ENCODE data around the gene FBXW5. TPM values are rescaled to one million over a fixed set of nuclear protein-coding genes. Genes with fewer than 3 reads are reported as not detected.
A peak's percentile ranks its signal among the peaks of the same experiment; 100 is the strongest.

Gene FBXW5
- total and polyA plus RNA-seq, 4 donors: 56.6 to 118 (median 99.2) TPM

DNA sequence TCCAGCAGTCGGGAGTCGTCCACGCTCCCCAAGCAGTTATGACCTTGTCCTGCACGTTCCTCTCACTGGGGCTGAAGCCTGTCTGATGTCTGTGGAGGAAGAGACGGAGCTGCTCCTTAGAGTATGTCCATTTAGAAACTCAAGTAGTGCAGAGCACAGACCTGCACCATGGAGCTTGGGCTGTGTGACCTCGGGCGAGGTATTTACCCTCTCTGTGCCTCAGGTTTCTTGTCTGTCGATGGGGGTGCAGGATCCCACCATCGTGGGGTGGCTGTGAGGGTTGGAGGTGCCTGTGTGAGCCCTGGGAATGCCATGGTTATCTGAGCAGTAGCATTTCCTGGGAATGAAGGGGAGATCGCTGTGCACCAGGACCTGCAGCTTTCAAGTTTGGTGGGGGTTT, 44.0 kb downstream of the FBXW5 start:
- Histone ChIP-seq H3K27ac (ENCODE audit: low read depth in 1 of 2, low read length in 1 of 2) (peak overlapping the region in 1 of 2 donors; percentile 94), H3K9me3 (ENCODE audit: control insufficient read depth in 4 of 4, insufficient read depth in 3 of 4, low read length in 3 of 4) (no peaks in the 10 kb centered on the region), H3K36me3 (ENCODE audit: control insufficient read depth in 4 of 4, insufficient read depth in 4 of 4, low read length in 4 of 4) (peaks cover 0 to 15% (median 8%) of the 10 kb centered on the region in 4 donors), H3K27me3 (ENCODE audit: control insufficient read depth in 3 of 3, insufficient read depth in 3 of 3, low read length in 2 of 3) (no peaks in the 10 kb centered on the region), H3K4me1 (ENCODE audit: control insufficient read depth in 5 of 5, insufficient read depth in 5 of 5, low read length in 5 of 5) (peaks cover 0 to 17% (median 3%) of the 10 kb centered on the region in 5 donors), H3K9ac (ENCODE audit: insufficient read depth in 1 of 2, low read length in 2 of 2) (no peak overlapping the region), H3K4me3 (no peak overlapping the region)
- ATAC-seq (ENCODE audit: insufficient read depth, low FRiP score) (no peak), DNase-seq (no peak)
- 85% methylated on average over 10 of the region's 10 CpGs for WGBS, 2 donors
- TF ChIP-seq, protein P1, sequence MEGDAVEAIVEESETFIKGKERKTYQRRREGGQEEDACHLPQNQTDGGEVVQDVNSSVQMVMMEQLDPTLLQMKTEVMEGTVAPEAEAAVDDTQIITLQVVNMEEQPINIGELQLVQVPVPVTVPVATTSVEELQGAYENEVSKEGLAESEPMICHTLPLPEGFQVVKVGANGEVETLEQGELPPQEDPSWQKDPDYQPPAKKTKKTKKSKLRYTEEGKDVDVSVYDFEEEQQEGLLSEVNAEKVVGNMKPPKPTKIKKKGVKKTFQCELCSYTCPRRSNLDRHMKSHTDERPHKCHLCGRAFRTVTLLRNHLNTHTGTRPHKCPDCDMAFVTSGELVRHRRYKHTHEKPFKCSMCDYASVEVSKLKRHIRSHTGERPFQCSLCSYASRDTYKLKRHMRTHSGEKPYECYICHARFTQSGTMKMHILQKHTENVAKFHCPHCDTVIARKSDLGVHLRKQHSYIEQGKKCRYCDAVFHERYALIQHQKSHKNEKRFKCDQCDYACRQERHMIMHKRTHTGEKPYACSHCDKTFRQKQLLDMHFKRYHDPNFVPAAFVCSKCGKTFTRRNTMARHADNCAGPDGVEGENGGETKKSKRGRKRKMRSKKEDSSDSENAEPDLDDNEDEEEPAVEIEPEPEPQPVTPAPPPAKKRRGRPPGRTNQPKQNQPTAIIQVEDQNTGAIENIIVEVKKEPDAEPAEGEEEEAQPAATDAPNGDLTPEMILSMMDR (IDR thresholded peaks at IDR 0.05; ENCODE audit: control extremely low read depth, extremely low read depth): no peak

DNA sequence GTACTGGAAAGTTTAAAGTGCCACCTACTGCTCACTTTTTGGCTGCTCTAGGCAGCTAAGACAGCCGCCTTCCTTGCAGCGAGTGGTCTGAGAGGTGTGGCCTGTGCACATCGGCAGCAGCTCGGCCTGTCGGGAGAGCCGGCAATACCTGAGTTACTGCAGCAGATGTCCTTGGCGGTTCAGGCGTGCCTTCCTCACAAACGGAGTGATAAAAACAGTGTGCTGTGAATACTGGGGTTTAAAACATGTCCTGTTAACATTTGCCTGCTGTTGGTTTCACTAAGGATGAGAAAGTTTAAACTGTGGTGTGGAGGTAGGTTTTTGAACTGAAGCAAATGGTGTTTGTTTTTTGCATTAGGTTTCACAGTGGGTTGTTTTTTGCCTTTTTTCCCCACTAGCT, 45.3 kb downstream of the FBXW5 start:
- H3K9me3 ChIP-seq (ENCODE audit: control insufficient read depth in 4 of 4, insufficient read depth in 3 of 4, low read length in 3 of 4): no peaks in the 10 kb centered on the region
- TF ChIP-seq, protein P1 (IDR thresholded peaks at IDR 0.05; ENCODE audit: control extremely low read depth, extremely low read depth): no peak
- ATAC-seq (ENCODE audit: insufficient read depth, low FRiP score) (no peak), DNase-seq (no peak)
- H3K9ac ChIP-seq (ENCODE audit: insufficient read depth in 1 of 2, low read length in 2 of 2): no peak overlapping the region
- H3K4me3 ChIP-seq: no peak overlapping the region
- peaks cover 0 to 23% (median 10%) of the 10 kb centered on the region in 4 donors for H3K36me3 ChIP-seq (ENCODE audit: control insufficient read depth in 4 of 4, insufficient read depth in 4 of 4, low read length in 4 of 4)
- WGBS, 2 donors: 68 to 94% methylated on average over 9 of the region's 9 CpGs
- H3K27ac ChIP-seq (ENCODE audit: low read depth in 1 of 2, low read length in 1 of 2): peak overlapping the region in 1 of 2 donors; percentile 8
- no peaks in the 10 kb centered on the region for H3K27me3 ChIP-seq (ENCODE audit: control insufficient read depth in 3 of 3, insufficient read depth in 3 of 3, low read length in 2 of 3)
- peaks cover 0 to 17% (median 3%) of the 10 kb centered on the region in 5 donors for H3K4me1 ChIP-seq (ENCODE audit: control insufficient read depth in 5 of 5, insufficient read depth in 5 of 5, low read length in 5 of 5)

DNA sequence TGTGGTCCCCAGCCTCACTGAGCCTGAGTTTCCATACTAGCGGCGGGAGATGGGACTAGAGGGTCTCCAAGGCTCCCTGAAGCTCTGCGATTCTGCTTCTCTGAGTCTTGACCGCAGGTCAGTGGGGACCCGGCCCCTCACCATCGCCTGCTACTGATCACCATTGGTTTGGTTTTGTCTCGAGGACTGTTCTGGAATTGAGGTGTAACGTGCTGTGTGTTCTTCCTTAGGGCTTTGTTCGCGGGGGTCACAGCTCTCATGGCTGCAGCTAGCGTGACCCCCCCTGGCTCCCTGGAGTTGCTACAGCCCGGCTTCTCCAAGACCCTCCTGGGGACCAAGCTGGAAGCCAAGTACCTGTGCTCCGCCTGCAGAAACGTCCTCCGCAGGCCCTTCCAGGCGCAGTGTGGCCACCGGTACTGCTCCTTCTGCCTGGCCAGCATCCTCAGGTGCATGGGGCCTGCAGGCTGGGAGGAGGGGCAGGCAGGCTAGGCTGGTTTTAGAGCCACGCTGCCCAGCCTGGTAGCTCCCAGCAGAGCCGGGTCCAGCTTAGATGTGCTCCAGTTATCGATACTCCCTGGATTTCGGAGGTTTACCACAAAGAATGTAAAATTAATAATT, 45.9 kb downstream of the FBXW5 start:
- Histone ChIP-seq H3K9me3 (ENCODE audit: control insufficient read depth in 4 of 4, insufficient read depth in 3 of 4, low read length in 3 of 4) (no peaks in the 10 kb centered on the region), H3K4me1 (ENCODE audit: control insufficient read depth in 5 of 5, insufficient read depth in 5 of 5, low read length in 5 of 5) (peaks cover 0 to 17% (median 3%) of the 10 kb centered on the region in 5 donors), H3K27me3 (ENCODE audit: control insufficient read depth in 3 of 3, insufficient read depth in 3 of 3, low read length in 2 of 3) (no peaks in the 10 kb centered on the region), H3K27ac (ENCODE audit: low read depth in 1 of 2, low read length in 1 of 2) (no peak overlapping the region), H3K9ac (ENCODE audit: insufficient read depth in 1 of 2, low read length in 2 of 2) (no peak overlapping the region), H3K4me3 (no peak overlapping the region), H3K36me3 (ENCODE audit: control insufficient read depth in 4 of 4, insufficient read depth in 4 of 4, low read length in 4 of 4) (peaks cover 0 to 23% (median 10%) of the 10 kb centered on the region in 4 donors)
- DNase-seq: no peak
- ATAC-seq (ENCODE audit: insufficient read depth, low FRiP score): no peak
- WGBS, 2 donors: 95 to 97% methylated on average over 21 of the region's 21 CpGs
- TF ChIP-seq, protein P1 (IDR thresholded peaks at IDR 0.05; ENCODE audit: control extremely low read depth, extremely low read depth): no peak

Measured in lung (tissue), 12 donors.